ENCODE data around the gene RMP24.
"Not testable (repeated sequence)": the region's sequence is repeated elsewhere in the genome, so short reads cannot be mapped to it uniquely, and the experiment has no call there.

GRCh38 chr18:35967866-35968265 lies 4.6 kb upstream of the RMP24 start:
- not testable (repeated sequence) for TF ChIP-seq CTCF, POLR2A (IDR thresholded peaks at IDR 0.05)
